Spleen (tissue), 7 donors: ENCODE results near the gene GPRIN2.

Experiments used
- POLR2A ChIP-seq, 3 donors: fragments of 450-650 bp; IDR thresholded peaks; one replicate each; pipeline ENCODE4 v1.5.1; 2017; ENCODE audit warnings: antibody characterized with exemption in 3 of 3, mild to moderate bottlenecking in 1 of 3
- POLR2AphosphoS5 ChIP-seq, 3 donors: sonication (generic); formaldehyde crosslinking; IDR thresholded peaks; one replicate each; pipeline ENCODE4 v1.5.1; 2017; ENCODE audit warnings: antibody characterized with exemption in 3 of 3
- TF ChIP-seq, protein P1 (sequence below), 11 experiments: fragments of 200-600 bp in 7 of 11; fragments of 450-650 bp in 4 of 11; sonication (generic) in 4 of 11; IDR thresholded peaks in 8 of 11; conservative IDR thresholded peaks in 3 of 11; 1 replicate in 7 of 11; 2 replicates in 4 of 11; pipeline versions ENCODE4 v1.4.0 to v1.8.0; 2016 to 2021; ENCODE audit warnings: antibody characterized with exemption in 11 of 11, inconsistent platforms in 4 of 11, mild to moderate bottlenecking in 1 of 11
- donor health status: DM: no; HTN: no; CAD: no; lungs with moderate emphysema.
- donor health status: DM: no; HTN: no; CAD: no.
- donor health status: DM: no; HTN: no; CAD: no.

DNA sequence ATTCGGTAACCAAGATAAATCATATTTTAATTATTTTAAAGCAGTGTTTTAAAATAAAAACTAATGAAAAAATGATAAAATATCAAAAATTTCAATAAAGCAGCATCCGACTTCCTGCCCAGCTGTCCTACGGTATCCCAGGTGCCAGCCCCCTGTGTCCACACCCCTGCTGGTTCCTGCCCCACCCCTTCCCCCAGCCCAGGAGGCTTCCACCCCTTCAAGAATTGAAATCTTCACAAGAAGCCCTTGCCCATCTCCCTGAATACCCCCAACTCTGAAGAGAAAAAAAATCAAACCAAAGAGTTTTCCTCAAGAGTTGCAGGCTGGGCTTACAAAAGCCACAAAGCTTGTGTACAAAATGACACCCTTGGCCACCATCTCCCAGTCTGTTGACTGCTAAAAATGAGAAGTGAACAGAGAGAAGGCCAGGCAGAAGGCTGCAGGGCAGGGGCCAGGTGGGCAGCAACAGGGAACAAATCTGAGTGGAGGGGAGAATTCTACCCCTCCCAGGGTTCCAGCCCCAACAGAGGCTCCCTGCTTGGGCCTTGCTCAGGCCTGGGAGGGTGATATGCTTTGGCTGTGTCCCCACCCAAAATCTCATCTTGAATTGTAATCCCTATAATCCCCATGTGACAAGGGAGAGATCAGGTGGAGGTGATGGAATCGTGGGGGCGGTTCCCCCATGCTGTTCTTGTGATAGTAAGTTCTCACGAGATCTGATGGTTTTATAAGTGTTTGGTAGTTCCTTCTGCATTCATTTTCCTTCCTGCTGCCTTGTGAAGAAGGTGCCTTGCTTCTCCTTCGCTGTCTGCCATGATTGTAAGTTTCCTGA, 14.5 kb downstream of the GPRIN2 start:
- TF ChIP-seq, protein P1, sequence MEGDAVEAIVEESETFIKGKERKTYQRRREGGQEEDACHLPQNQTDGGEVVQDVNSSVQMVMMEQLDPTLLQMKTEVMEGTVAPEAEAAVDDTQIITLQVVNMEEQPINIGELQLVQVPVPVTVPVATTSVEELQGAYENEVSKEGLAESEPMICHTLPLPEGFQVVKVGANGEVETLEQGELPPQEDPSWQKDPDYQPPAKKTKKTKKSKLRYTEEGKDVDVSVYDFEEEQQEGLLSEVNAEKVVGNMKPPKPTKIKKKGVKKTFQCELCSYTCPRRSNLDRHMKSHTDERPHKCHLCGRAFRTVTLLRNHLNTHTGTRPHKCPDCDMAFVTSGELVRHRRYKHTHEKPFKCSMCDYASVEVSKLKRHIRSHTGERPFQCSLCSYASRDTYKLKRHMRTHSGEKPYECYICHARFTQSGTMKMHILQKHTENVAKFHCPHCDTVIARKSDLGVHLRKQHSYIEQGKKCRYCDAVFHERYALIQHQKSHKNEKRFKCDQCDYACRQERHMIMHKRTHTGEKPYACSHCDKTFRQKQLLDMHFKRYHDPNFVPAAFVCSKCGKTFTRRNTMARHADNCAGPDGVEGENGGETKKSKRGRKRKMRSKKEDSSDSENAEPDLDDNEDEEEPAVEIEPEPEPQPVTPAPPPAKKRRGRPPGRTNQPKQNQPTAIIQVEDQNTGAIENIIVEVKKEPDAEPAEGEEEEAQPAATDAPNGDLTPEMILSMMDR (IDR thresholded peaks at IDR 0.05 in 8 of 11, conservative IDR thresholded peaks at IDR 0.05 in 3 of 11) = no peak
- no peak for TF ChIP-seq POLR2AphosphoS5 (IDR thresholded peaks at IDR 0.05)
- no peak for TF ChIP-seq POLR2A (IDR thresholded peaks at IDR 0.05)
